ENCODE data around the gene TSC1.

DNA sequence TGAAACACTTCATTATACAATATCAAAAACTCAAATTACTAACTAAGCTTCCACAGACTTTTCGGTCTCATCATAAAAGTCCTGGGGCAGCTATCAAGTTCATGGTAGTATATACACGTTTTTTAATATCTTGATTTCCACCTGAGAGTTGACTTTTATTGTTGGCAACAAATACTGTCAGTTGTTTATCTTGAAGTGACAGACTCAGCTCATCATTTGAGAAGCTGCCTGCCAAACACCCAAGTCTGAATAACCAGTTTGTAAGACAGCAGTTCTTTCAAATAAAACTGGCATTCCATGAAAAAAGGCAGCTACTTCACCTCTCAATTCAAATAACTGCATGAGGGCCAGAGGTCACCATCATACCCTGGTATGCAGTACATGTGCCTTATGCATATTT is 35.1 kb downstream of the TSC1 start:
- TF ChIP-seq, protein P1, sequence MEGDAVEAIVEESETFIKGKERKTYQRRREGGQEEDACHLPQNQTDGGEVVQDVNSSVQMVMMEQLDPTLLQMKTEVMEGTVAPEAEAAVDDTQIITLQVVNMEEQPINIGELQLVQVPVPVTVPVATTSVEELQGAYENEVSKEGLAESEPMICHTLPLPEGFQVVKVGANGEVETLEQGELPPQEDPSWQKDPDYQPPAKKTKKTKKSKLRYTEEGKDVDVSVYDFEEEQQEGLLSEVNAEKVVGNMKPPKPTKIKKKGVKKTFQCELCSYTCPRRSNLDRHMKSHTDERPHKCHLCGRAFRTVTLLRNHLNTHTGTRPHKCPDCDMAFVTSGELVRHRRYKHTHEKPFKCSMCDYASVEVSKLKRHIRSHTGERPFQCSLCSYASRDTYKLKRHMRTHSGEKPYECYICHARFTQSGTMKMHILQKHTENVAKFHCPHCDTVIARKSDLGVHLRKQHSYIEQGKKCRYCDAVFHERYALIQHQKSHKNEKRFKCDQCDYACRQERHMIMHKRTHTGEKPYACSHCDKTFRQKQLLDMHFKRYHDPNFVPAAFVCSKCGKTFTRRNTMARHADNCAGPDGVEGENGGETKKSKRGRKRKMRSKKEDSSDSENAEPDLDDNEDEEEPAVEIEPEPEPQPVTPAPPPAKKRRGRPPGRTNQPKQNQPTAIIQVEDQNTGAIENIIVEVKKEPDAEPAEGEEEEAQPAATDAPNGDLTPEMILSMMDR (conservative IDR thresholded peaks at IDR 0.05; ENCODE audit: low read length), result no peak
- TF ChIP-seq EZH2phosphoT487 (IDR thresholded peaks at IDR 0.05; ENCODE audit: borderline replicate concordance), result no peak
